Stimulated activated CD8-positive, alpha-beta memory T cell treated with anti-CD3 and anti-CD28 coated beads, Interleukin-7, amount 100 ng/mL, for 4 hours (primary cell): Measurements from ENCODE around the gene WDR45B.

ENCODE experiments used
- DNase-seq, 2 donors: peaks; one replicate each; pipeline ENCODE4 v3.0.0-alpha.2; 2020; ENCODE audit warnings: low read depth in 2 of 2

WDR45B gene

GRCh38 chr17:82648165-82648668, at the start of gene WDR45B:
TSS of gene WDR45B (minus strand) at chr17:82648444. CDS start at chr17:82648340, 104 bp downstream.
- DNase-seq = peak; percentile 69 to 86

GRCh38 chr17:82697808-82698064, 49.5 kb upstream of the WDR45B start:
- DNase-seq = no peak

GRCh38 chr17:82696916-82697807, 48.9 kb upstream of the WDR45B start:
- DNase-seq = no peak

- DNase-seq = no peak
These were observed 48.0 kb upstream of the WDR45B start for GRCh38 chr17:82696259-82696658.

GRCh38 chr17:82694647-82695046, 46.4 kb upstream of the WDR45B start:
- no peak for DNase-seq

GRCh38 chr17:82693168-82693867, 45.1 kb upstream of the WDR45B start:
- no peak for DNase-seq

GRCh38 chr17:82692268-82692667, 44.0 kb upstream of the WDR45B start:
- DNase-seq = no peak

GRCh38 chr17:82691714-82692113, 43.5 kb upstream of the WDR45B start:
- DNase-seq = no peak

GRCh38 chr17:82690786-82691489, 42.7 kb upstream of the WDR45B start:
- no peak for DNase-seq

- no peak for DNase-seq
These were observed 40.8 kb upstream of the WDR45B start for GRCh38 chr17:82689077-82689476.

- DNase-seq = no peak
These were observed 39.6 kb upstream of the WDR45B start for GRCh38 chr17:82687871-82688270.

- no peak for DNase-seq
These were observed 39.2 kb upstream of the WDR45B start for GRCh38 chr17:82687375-82687861.

GRCh38 chr17:82686366-82687324, 38.4 kb upstream of the WDR45B start:
- DNase-seq = no peak

- DNase-seq = no peak
These were observed 37.0 kb upstream of the WDR45B start for GRCh38 chr17:82685291-82685690.

GRCh38 chr17:82684228-82684841, 36.1 kb upstream of the WDR45B start:
- no peak for DNase-seq

- no peak for DNase-seq
These were observed 35.3 kb upstream of the WDR45B start for GRCh38 chr17:82683534-82683933.

GRCh38 chr17:82681547-82681946, 33.3 kb upstream of the WDR45B start:
- DNase-seq = no peak

GRCh38 chr17:82679586-82680465, 31.6 kb upstream of the WDR45B start:
- no peak for DNase-seq

GRCh38 chr17:82678265-82678891, 30.1 kb upstream of the WDR45B start:
- no peak for DNase-seq
